Hepatocyte (in vitro differentiated cells): ENCODE results near the gene KIAA1671. TPM values are rescaled to one million over a fixed set of nuclear protein-coding genes. Genes with fewer than 3 reads are reported as not detected.

ENCODE experiments used
- DNase-seq: peaks from one replicate; pipeline ENCODE4 v3.0.0-alpha.2; 2016; ENCODE audit warnings: low spot score
- H2AFZ ChIP-seq: fragments of 200-600 bp; sonication (generic); 2 replicates; pipeline ENCODE4 v1.6.0; 2016; ENCODE audit warnings: antibody characterized with exemption, mild to moderate bottlenecking
- H3K27ac ChIP-seq: fragments of 200-600 bp; sonication (generic); 2 replicates; pipeline ENCODE4 v1.5.1; 2016; ENCODE audit warnings: mild to moderate bottlenecking
- H3K27me3 ChIP-seq: fragments of 200-600 bp; sonication (generic); 2 replicates; pipeline ENCODE4 v1.6.1; 2016
- H3K36me3 ChIP-seq: fragments of 200-600 bp; sonication (generic); replicated peaks from 2 replicates; pipeline ENCODE4 v1.5.1; 2016; ENCODE audit warnings: low read depth; ENCODE audit not compliant: insufficient read depth
- H3K4me1 ChIP-seq: fragments of 200-600 bp; sonication (generic); 2 replicates; pipeline ENCODE4 v1.5.1; 2016; ENCODE audit warnings: mild to moderate bottlenecking, moderate library complexity; ENCODE audit not compliant: insufficient read depth
- H3K4me2 ChIP-seq: fragments of 200-600 bp; sonication (generic); 2 replicates; pipeline ENCODE4 v1.6.0; 2016
- H3K4me3 ChIP-seq: fragments of 200-600 bp; sonication (generic); 2 replicates; pipeline ENCODE4 v1.5.1; 2016; ENCODE audit warnings: mild to moderate bottlenecking
- H3K79me2 ChIP-seq: fragments of 200-600 bp; sonication (generic); 2 replicates; pipeline ENCODE4 v1.6.0; 2017; ENCODE audit warnings: mild to moderate bottlenecking
- H3K9me2 ChIP-seq: fragments of 200-600 bp; sonication (generic); replicated peaks from 2 replicates; pipeline ENCODE4 v1.6.0; 2017; ENCODE audit warnings: mild to moderate bottlenecking; ENCODE audit not compliant: insufficient read depth
- H3K9me3 ChIP-seq: fragments of 200-600 bp; sonication (generic); 2 replicates; pipeline ENCODE4 v1.5.1; 2016; ENCODE audit warnings: low read depth, mild to moderate bottlenecking
- H4K20me1 ChIP-seq: fragments of 200-600 bp; sonication (generic); 2 replicates; pipeline ENCODE4 v1.6.0; 2016; ENCODE audit warnings: mild to moderate bottlenecking; ENCODE audit not compliant: insufficient read depth, poor library complexity, severe bottlenecking
- EZH2 ChIP-seq: fragments of 200-600 bp; sonication (generic); IDR thresholded peaks from 2 replicates; pipeline ENCODE4 v1.6.1; 2016; ENCODE audit warnings: antibody characterized with exemption, mild to moderate bottlenecking, borderline replicate concordance
- EZH2phosphoT487 ChIP-seq: fragments of 200-600 bp; sonication (generic); IDR thresholded peaks from one replicate; pipeline ENCODE4 v1.6.1; 2018; ENCODE audit warnings: antibody characterized with exemption, mild to moderate bottlenecking, low read depth, moderate library complexity; ENCODE audit not compliant: unreplicated experiment, severe bottlenecking
- WGBS: methylation state at CpG from one replicate; pipeline ENCODE4 v1.1.6; 2016; ENCODE audit warnings: low lambda C conversion rate; ENCODE audit errors: missing lambda C conversion rate; 5-methylcytosine and 5-hydroxymethylcytosine counted together
- polyA plus RNA-seq: library from polyadenylated mRNA; unstranded; fragments of >200 nt; fragmentation: Nextera tagmentation; extraction: Ambion mirVana; gene quantifications from 2 replicates; pipeline ENCODE4 v1.2.1, GENCODE V29; 2016
- total RNA-seq: library from RNA; depleted of rRNA; stranded (reverse); fragments of >200 nt; gene quantifications from 2 replicates; pipeline ENCODE4 v1.2.3, GENCODE V29; 2014
- TF ChIP-seq, protein P1 (sequence below): fragments of 200-600 bp; sonication (generic); IDR thresholded peaks from 2 replicates; pipeline ENCODE4 v1.5.1; 2016; ENCODE audit warnings: antibody characterized with exemption, mild to moderate bottlenecking; ENCODE audit not compliant: poor library complexity

Gene KIAA1671
- total and polyA plus RNA-seq, 2 experiments from 2014 or later, result 8.1 to 26.5 TPM

GRCh38 chr22:25083056-25083806 is 130.7 kb downstream of the KIAA1671 start:
- Histone ChIP-seq H4K20me1 (no peaks in the 10 kb centered on the region), H3K79me2 (peaks cover 3% of the 10 kb centered on the region), H3K4me2 (no peak overlapping the region), H3K27ac (peak overlapping the region; percentile 50), H3K4me1 (peaks cover 7% of the 10 kb centered on the region), H2AFZ (no peak overlapping the region), H3K27me3 (no peaks in the 10 kb centered on the region), H3K9me3 (no peaks in the 10 kb centered on the region), H3K9me2 (no peaks in the 10 kb centered on the region), H3K4me3 (no peak overlapping the region), H3K36me3 (no peaks in the 10 kb centered on the region)
- no peak for DNase-seq
- TF ChIP-seq EZH2phosphoT487 (no peak), EZH2 (no peak)
- TF ChIP-seq, protein P1, sequence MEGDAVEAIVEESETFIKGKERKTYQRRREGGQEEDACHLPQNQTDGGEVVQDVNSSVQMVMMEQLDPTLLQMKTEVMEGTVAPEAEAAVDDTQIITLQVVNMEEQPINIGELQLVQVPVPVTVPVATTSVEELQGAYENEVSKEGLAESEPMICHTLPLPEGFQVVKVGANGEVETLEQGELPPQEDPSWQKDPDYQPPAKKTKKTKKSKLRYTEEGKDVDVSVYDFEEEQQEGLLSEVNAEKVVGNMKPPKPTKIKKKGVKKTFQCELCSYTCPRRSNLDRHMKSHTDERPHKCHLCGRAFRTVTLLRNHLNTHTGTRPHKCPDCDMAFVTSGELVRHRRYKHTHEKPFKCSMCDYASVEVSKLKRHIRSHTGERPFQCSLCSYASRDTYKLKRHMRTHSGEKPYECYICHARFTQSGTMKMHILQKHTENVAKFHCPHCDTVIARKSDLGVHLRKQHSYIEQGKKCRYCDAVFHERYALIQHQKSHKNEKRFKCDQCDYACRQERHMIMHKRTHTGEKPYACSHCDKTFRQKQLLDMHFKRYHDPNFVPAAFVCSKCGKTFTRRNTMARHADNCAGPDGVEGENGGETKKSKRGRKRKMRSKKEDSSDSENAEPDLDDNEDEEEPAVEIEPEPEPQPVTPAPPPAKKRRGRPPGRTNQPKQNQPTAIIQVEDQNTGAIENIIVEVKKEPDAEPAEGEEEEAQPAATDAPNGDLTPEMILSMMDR, result no peak
- WGBS, result 67% methylated on average over 2 of the region's 2 CpGs

GRCh38 chr22:25083807-25084200 is 131.3 kb downstream of the KIAA1671 start:
- TF ChIP-seq EZH2phosphoT487, result no peak
- no peak for TF ChIP-seq EZH2
- TF ChIP-seq, protein P1, result no peak
- H3K27me3 ChIP-seq, result no peaks in the 10 kb centered on the region
- no peaks in the 10 kb centered on the region for H3K9me3 ChIP-seq
- WGBS, result 64% methylated on average over 6 of the region's 6 CpGs
- H2AFZ ChIP-seq, result no peak overlapping the region
- DNase-seq, result peak; percentile 38
- H3K36me3 ChIP-seq, result no peaks in the 10 kb centered on the region
- no peaks in the 10 kb centered on the region for H4K20me1 ChIP-seq
- H3K79me2 ChIP-seq, result peaks cover 6% of the 10 kb centered on the region
- no peak overlapping the region for H3K4me3 ChIP-seq
- peak overlapping the region; percentile 50 for H3K27ac ChIP-seq
- no peaks in the 10 kb centered on the region for H3K9me2 ChIP-seq
- H3K4me1 ChIP-seq, result peaks cover 7% of the 10 kb centered on the region
- H3K4me2 ChIP-seq, result no peak overlapping the region

DNA sequence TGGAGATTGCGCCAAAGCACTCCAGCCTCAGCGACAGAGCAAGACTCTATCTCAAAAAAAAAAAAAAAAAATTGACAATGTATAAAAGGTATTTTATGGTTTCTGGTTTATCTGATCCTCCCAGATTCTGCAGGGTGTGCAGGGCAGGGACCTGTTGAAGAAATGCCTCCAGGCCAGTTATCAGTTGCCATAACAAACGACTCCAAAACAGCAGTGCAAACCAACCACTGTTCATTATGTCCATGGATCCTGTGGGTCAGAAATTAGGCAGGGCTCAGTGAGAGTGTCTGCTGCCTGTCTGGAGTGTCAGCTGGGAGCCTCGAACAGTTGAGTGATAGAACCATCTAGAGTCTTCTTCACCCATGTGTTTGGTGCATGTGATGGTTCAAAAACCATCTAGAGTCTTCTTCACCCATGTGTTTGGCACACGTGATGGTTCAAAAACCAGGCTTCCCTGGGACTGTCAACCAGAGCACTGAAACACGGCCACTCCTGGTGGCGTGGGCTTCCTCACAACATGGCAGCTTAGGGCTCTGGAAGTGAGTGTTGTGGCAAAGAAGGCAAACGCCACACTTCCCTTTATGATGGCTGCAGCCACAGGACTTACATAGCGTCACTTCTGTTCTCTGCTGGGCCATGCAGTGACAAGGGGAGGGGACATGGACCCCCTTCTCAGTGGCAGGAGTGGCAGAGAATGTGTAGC is 132.0 kb downstream of the KIAA1671 start:
- H2AFZ ChIP-seq, result no peak overlapping the region
- H3K4me2 ChIP-seq, result no peak overlapping the region
- 93% methylated on average over 9 of the region's 9 CpGs for WGBS

More for the DNA sequence above, 132.0 kb downstream of the KIAA1671 start:
- Histone ChIP-seq H3K79me2 (peaks cover 6% of the 10 kb centered on the region), H3K27ac (no peak overlapping the region), H3K4me3 (no peak overlapping the region), H3K4me1 (peaks cover 7% of the 10 kb centered on the region), H4K20me1 (no peaks in the 10 kb centered on the region), H3K36me3 (no peaks in the 10 kb centered on the region), H3K9me2 (no peaks in the 10 kb centered on the region), H3K9me3 (no peaks in the 10 kb centered on the region), H3K27me3 (no peaks in the 10 kb centered on the region)
- DNase-seq, result no peak
- no peak for TF ChIP-seq EZH2
- no peak for TF ChIP-seq EZH2phosphoT487
- TF ChIP-seq, protein P1, result no peak
